HG03139 (cell line): ENCODE measurements around the gene MCCD1.
A peak's percentile ranks its signal among the peaks of the same experiment; 100 is the strongest.
"Not testable (repeated sequence)": the region's sequence is repeated elsewhere in the genome, so short reads cannot be mapped to it uniquely, and the experiment has no call there.

Experiments
- ATAC-seq: cut with Tn5 transposase; IDR thresholded peaks from one replicate; pipeline ENCODE4 v1.9.1; 2021; ENCODE audit not compliant: unreplicated experiment

MCCD1 gene

GRCh38 chr6:31541658-31542521 is 13.1 kb downstream of the MCCD1 start, which contains the start of gene DDX39B:
Gene DDX39B (minus strand): TSS chr6:31542003. CDS start chr6:31540532, 1,471 bp downstream.
- peak; percentile 42 for ATAC-seq

DNA sequence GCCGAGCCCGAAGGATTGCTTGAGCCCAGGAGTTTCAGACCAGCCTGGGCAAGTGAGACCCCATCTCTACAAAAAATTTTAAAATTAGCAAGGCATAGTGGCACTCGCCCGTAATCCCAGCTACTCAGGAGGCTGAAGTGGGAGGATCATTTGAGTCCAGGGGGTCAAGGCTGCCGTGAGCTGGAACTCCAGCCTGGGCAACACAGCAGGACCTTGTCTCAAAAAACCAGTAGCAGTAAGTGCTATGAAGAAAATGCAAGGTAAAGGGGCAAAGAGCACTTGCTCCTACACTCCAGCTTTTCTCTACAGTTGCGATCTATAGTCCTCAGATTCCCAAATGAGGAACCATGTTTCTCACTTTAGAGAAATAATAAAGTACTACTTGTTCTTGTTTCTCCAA is 14.9 kb downstream of the MCCD1 start:
- no peak for ATAC-seq

DNA sequence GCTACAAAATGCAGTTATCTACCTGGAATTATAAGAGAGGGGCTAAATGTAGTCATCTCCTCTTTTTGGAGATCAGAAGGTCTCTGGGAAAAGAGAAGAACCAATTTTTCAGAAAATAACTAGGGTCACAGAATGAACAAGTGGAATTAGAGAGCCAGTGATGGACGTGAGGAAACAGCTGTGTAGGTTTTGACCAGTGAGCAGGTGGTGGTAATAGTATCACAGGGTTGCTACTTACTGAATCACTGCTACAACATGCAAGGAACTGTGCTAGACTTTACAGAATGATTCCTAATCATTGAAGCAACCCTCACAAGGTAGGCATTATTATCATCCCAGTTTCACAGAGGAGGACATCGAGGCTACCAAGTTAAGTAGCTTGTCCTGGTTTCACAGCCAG is 15.9 kb downstream of the MCCD1 start:
- no peak for ATAC-seq

- no peak for ATAC-seq
Observed at GRCh38 chr6:31545291-31545690, 16.5 kb downstream of the MCCD1 start.

GRCh38 chr6:31546339-31546957 is 17.7 kb downstream of the MCCD1 start, which contains the start of gene ATP6V1G2:
Gene ATP6V1G2 (minus strand): TSS chr6:31546608. CDS start chr6:31546559, 49 bp downstream.
- ATAC-seq: peak; percentile 37

GRCh38 chr6:31546958-31547726 is 18.4 kb downstream of the MCCD1 start, which contains the start of gene NFKBIL1:
Gene NFKBIL1 (plus strand): TSS chr6:31547608. CDS start chr6:31547695, 87 bp downstream.
- peak; percentile 45 for ATAC-seq

DNA sequence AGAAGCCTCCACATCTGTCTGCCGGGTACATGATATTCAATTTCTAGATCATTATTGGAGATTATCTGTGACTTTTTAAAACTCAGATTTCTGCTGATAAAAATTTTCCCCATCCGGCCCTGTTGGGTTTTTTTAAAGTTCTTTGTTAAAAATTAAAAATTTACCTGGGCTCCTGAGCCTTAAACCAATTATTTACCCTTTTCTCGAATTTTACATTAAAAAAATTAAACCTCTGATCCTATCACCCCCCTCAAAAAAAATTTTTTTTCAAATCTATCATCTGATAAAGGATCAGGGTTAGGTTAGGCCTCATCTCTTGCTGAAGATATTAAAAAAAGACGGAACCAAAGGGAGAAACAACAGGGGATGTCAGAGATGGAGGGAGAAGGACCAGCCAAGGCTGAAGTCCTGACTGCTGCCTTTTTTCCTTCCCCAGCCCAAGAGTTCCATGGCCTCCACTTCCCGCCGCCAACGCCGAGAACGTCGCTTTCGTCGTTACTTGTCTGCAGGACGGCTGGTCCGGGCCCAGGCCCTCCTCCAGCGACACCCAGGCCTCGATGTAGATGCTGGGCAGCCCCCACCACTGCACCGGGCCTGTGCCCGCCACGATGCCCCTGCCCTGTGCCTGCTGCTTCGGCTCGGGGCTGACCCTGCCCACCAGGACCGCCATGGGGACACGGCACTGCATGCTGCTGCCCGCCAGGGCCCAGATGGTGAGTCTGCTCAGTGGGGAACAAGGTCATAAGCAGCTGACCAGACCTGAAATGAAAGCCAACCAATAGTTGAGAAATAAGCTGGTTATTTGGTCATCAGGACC is 19.2 kb downstream of the MCCD1 start:
- ATAC-seq: no peak

DNA sequence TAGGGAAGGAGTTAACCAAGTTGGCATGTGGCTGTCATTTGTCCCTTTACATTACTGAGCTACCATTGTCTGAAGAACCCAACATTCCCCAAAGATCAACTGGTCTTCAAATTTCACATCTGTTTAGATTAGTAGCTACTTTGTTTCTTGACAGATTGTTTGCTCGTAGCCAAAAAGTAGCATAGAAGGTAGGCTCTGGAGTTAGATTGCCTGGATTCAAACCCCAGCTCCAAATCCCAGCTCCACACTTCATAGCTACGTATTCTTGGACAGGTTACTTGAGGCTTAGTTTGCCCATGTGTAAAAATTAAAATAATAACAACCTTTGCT is 19.7 kb downstream of the MCCD1 start:
- ATAC-seq: no peak

GRCh38 chr6:31551371-31551770 is 22.6 kb downstream of the MCCD1 start:
- not testable (repeated sequence) for ATAC-seq

- no peak for ATAC-seq
Observed at GRCh38 chr6:31556307-31556706, 27.5 kb downstream of the MCCD1 start.

GRCh38 chr6:31557443-31558317 is 28.9 kb downstream of the MCCD1 start:
- no peak for ATAC-seq

- ATAC-seq: no peak
Observed at GRCh38 chr6:31558318-31558625, 29.5 kb downstream of the MCCD1 start.

GRCh38 chr6:31558631-31559500 is 30.1 kb downstream of the MCCD1 start:
- no peak for ATAC-seq

DNA sequence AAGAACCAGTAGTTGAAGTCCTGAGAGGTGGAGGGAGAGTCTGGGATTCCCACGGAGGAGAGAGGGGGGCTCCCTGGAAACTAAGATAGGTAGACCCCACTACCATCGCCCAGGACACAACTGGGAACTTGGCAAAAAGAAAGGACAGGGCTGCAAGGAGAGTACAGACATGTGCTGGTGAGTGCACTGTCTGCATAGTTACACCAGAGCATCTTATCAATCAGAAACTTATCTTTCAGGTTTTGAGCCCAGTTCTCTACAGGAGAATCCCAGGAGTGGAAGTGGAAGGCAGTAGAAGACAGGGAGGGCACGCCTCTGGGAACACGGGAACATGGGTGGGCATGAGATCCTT is 30.8 kb downstream of the MCCD1 start:
- ATAC-seq: no peak

GRCh38 chr6:31559958-31560696 is 31.4 kb downstream of the MCCD1 start:
- peak; percentile 63 for ATAC-seq

DNA sequence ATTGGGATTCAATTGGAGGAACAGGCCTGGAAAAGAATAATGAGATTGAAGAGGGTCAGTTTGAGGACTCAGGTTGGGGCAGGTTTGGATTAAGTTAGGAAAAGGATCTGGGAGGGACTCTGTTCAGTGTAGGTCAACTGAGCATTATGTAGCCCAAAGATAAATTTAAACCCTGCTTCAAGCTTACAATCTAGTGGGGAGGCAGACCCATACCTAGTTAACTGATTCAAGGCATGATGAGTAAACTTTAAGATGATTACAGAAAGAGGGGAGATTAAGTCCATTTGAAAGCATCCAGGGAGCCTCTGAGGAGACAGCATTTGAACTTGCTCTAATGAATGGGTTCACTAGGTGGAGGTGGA is 31.9 kb downstream of the MCCD1 start:
- ATAC-seq: no peak

- no peak for ATAC-seq
Observed at GRCh38 chr6:31567531-31568370, 39.0 kb downstream of the MCCD1 start.
